ENCODE results near the gene LSM14A. TPM values are rescaled to one million over a fixed set of nuclear protein-coding genes. Genes with fewer than 3 reads are reported as not detected.

The LSM14A gene
- total and polyA plus RNA-seq, 2 of the 8 experiments (the other 6 are each of a cell fraction or from before 2014, with no cell fraction given): 117 to 195 TPM

DNA sequence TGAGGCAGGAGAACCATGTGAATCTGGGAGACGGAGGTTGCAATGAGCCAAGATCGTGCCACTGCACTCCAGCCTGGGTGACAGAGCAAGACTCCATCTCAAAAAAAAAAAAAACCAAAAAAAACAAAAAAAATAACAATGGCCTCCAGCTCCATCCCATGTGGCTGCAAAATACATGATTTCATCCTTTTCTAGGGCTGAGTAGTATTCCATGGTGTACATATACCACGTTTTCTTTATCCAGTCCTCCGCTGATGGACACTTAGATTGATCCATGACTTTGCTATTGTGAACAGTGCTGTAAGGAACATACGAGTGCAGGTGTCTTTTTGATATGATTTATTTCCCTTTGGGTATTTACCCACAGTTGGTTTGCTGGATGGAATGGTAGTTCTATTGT, 20.9 kb upstream of the LSM14A start:
- H3K27ac ChIP-seq (ENCODE audit: low read depth, low read length): no peak overlapping the region
- no peak overlapping the region for H4K5ac ChIP-seq (ENCODE audit: insufficient read length, low read depth, low read length)
- H3K4me3 ChIP-seq (ENCODE audit: extremely low read depth in 1 of 4, insufficient read depth in 2 of 4, low read depth in 3 of 4, low read length in 4 of 4): no peak overlapping the region
- H3K56ac ChIP-seq (replicated peaks; ENCODE audit: insufficient read length, low read depth, low read length): no peak overlapping the region
- FAIRE-seq: no peak
- H3K4ac ChIP-seq (replicated peaks; ENCODE audit: insufficient read length, low read depth, low read length): no peak overlapping the region
- no peaks in the 10 kb centered on the region for H3K36me3 ChIP-seq (ENCODE audit: control insufficient read depth in 2 of 4, insufficient read depth in 4 of 4, low read length in 3 of 4)
- CTCF ChIA-PET (ENCODE audit: partially characterized antibody): interaction anchor here (1.0 kb wide), 1 partner anchor 9 kb away, joined by 3 read pairs; no protein-coding TSS in a partner anchor
- H3K27me3 ChIP-seq (replicated peaks in 1 of 4; ENCODE audit: control insufficient read depth in 3 of 4, extremely low read depth in 1 of 4, insufficient read depth in 3 of 4, low read length in 3 of 4): no peaks in the 10 kb centered on the region
- no peak overlapping the region for H3K14ac ChIP-seq (ENCODE audit: insufficient read length)
- H4K91ac ChIP-seq (replicated peaks; ENCODE audit: insufficient read length, low read length): no peak overlapping the region
- DNase-seq (ENCODE audit: low read depth in 1 of 2, low spot score in 2 of 2): no peak
- H3K23me2 ChIP-seq (ENCODE audit: low read depth, low read length): no peaks in the 10 kb centered on the region
- no peak overlapping the region for H3K9ac ChIP-seq (replicated peaks in 1 of 4; ENCODE audit: extremely low read depth in 1 of 4, low read depth in 3 of 4, low read length in 3 of 4)
- no peaks in the 10 kb centered on the region for H3K79me1 ChIP-seq (ENCODE audit: low read depth, low read length)
- no peaks in the 10 kb centered on the region for H3K9me3 ChIP-seq (ENCODE audit: insufficient read depth in 2 of 2, low read depth in 1 of 2, low read length in 1 of 2)
- no peak overlapping the region for H2AFZ ChIP-seq (ENCODE audit: low read length)
- no peak overlapping the region for H4K8ac ChIP-seq (ENCODE audit: extremely low read depth, insufficient read depth, low read length)
- no peak overlapping the region for H3K4me2 ChIP-seq (ENCODE audit: insufficient read depth in 1 of 2, low read depth in 2 of 2, low read length in 2 of 2)
- no peak overlapping the region for H2BK20ac ChIP-seq (ENCODE audit: low read length)
- H2BK5ac ChIP-seq (ENCODE audit: low read depth, low read length): no peak overlapping the region
- no peak overlapping the region for H3K18ac ChIP-seq (ENCODE audit: extremely low read depth, low read length)
- no peak overlapping the region for H2AK5ac ChIP-seq (ENCODE audit: low read depth, low read length)
- no peaks in the 10 kb centered on the region for H4K20me1 ChIP-seq (replicated peaks in 1 of 2; ENCODE audit: control insufficient read depth in 1 of 2, insufficient read depth in 2 of 2, low read length in 2 of 2)
- no peaks in the 10 kb centered on the region for H3K79me2 ChIP-seq (ENCODE audit: control insufficient read depth in 1 of 2, insufficient read depth in 2 of 2, low read length in 2 of 2)
- H3K23ac ChIP-seq (ENCODE audit: insufficient read length): no peak overlapping the region
- no peak overlapping the region for H2BK12ac ChIP-seq (ENCODE audit: low read depth, low read length)
- POLR2A ChIA-PET (ENCODE audit: partially characterized antibody): no interaction called here
- 92% methylated on average over 4 of the region's 5 CpGs; no CpG with 5 or more reads in 1 of the 2 experiments for WGBS, 2 experiments (ENCODE audit: extremely low coverage in 1 of 2, insufficient coverage in 1 of 2, insufficient read length in 1 of 2, insufficient replicate concordance in 2 of 2, low coverage in 1 of 2, low lambda C conversion rate in 2 of 2, missing lambda C conversion rate in 1 of 2)
- no peak overlapping the region for H2BK15ac ChIP-seq (ENCODE audit: low read length)
- no peak overlapping the region for H2BK120ac ChIP-seq (replicated peaks; ENCODE audit: low read depth, low read length)
- H3K4me1 ChIP-seq (replicated peaks in 1 of 4; ENCODE audit: control insufficient read depth in 3 of 4, insufficient read depth in 4 of 4, low read length in 3 of 4): no peaks in the 10 kb centered on the region
- TF ChIP-seq KDM4A (IDR thresholded peaks at IDR 0.05; ENCODE audit: low read depth, low read length, severe bottlenecking): no peak
- TF ChIP-seq NRF1 (IDR thresholded peaks at IDR 0.05; ENCODE audit: low read depth, low read length): no peak
- no peak for TF ChIP-seq ASH2L (IDR thresholded peaks at IDR 0.05; ENCODE audit: low read length)
- TF ChIP-seq PHF8 (conservative IDR thresholded peaks at IDR 0.05; ENCODE audit: low read depth, low read length): no peak
- TF ChIP-seq MAFK (IDR thresholded peaks at IDR 0.05; ENCODE audit: low read depth, low read length): no peak
- TF ChIP-seq TAF7 (optimal IDR thresholded peaks at IDR 0.05; ENCODE audit: borderline replicate concordance, low read depth, low read length): no peak
- TF ChIP-seq CBX5 (IDR thresholded peaks at IDR 0.05; ENCODE audit: low read depth, low read length): no peak
- no peak for TF ChIP-seq TAF1 (IDR thresholded peaks at IDR 0.05; ENCODE audit: low read depth, low read length)
- TF ChIP-seq POU5F1 (IDR thresholded peaks at IDR 0.05; ENCODE audit: low read depth, low read length): no peak
- no peak for TF ChIP-seq KDM1A (IDR thresholded peaks at IDR 0.05; ENCODE audit: borderline replicate concordance, low read length)
- TF ChIP-seq, protein P1, sequence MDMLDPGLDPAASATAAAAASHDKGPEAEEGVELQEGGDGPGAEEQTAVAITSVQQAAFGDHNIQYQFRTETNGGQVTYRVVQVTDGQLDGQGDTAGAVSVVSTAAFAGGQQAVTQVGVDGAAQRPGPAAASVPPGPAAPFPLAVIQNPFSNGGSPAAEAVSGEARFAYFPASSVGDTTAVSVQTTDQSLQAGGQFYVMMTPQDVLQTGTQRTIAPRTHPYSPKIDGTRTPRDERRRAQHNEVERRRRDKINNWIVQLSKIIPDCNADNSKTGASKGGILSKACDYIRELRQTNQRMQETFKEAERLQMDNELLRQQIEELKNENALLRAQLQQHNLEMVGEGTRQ (IDR thresholded peaks at IDR 0.05; ENCODE audit: low read length): no peak
- no peak for TF ChIP-seq CHD2 (IDR thresholded peaks at IDR 0.05; ENCODE audit: low read length)
- TF ChIP-seq, protein P2, sequence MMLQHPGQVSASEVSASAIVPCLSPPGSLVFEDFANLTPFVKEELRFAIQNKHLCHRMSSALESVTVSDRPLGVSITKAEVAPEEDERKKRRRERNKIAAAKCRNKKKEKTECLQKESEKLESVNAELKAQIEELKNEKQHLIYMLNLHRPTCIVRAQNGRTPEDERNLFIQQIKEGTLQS (IDR thresholded peaks at IDR 0.05; ENCODE audit: insufficient read depth, low read depth, low read length): no peak
